Measurements from ENCODE around the gene DLG5.

The DLG5 gene

DNA sequence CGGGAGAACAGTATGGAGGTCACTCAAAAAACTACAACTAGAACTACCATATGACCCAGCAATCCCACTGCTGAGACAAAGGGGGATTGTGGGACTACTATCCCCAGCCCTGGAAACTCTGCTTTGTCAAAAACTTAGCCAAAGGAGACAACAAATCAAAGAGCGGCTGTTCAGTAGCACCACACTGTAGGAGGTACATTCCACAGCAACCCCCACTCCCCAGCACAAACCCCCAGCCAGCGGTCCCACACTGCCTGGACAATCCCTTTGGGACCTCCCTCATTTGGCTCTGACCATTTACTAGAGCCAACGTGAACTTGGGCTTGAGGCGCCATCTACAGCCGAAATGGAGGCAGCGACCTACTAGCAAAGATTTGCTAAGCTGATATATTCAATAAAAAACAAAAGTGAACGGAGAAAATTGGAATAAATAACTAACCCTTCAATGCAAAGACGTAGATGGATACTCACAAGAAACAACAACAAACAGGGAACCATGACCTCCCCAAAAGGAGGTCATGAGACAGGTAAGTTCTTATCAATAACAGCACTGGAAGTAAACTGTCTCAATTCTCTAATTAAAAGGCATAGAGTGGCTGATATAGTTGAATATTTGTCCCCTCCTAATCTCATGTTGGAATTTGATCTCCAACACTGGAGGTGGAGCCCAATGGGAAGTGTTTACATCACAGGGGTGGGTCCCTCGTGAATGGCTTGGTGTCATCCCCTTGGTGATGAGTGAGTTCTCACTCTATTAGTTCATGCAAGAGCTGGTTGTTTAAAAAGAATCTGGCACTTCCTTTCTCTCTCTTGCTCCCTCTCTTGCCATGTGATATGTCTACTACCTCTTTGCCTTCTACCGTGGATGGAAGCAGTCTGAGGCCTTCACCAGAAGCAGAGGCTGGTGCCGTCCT lies 170.0 kb downstream of the DLG5 start:
- H3K27ac ChIP-seq (ENCODE audit: low read depth, low read length), result no peak overlapping the region
- no peak overlapping the region for H3K9ac ChIP-seq (ENCODE audit: low read length)
- H3K27me3 ChIP-seq (ENCODE audit: control insufficient read depth, insufficient read depth, low read length), result no peaks in the 10 kb centered on the region
- H3K4me1 ChIP-seq (ENCODE audit: control insufficient read depth, insufficient read depth, low read length), result peaks cover 2% of the 10 kb centered on the region
- H3K36me3 ChIP-seq (ENCODE audit: control insufficient read depth, insufficient read depth, low read length), result no peaks in the 10 kb centered on the region
- peak overlapping the region; percentile 15 for H3K4me3 ChIP-seq (ENCODE audit: low read length)

DNA sequence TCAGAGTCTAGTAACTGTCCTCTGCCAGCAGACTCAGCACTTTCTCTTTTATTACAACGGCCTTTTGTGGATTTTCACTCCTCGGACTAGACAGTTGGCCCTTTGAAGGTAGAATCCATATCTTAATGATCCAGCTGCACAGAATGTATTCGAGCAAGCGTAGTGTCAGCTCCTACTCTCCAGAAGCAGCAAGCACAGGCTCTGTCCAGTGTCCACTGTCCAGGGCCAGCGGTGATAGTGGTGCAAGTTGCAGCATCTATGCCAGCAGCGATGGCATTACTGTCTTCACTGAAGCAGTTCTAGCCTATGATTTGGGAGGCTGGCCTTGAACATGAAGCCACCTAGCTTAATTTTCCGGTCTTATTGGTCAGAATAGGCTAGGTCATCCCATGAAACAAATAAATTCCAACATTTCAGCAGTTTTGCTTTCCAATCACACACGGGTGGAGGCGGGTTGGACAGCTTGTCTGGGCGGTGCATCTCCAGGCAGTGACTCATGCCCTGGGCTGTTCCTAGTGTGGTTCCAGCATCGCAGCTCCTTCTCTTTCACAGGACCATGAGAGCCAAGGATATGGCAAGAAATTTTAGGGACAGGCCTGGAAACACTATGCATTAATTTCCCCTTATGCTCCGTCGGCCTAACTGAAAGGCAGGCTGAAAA lies 180.4 kb downstream of the DLG5 start:
- Histone ChIP-seq H3K4me1 (ENCODE audit: control insufficient read depth, insufficient read depth, low read length) (no peaks in the 10 kb centered on the region), H3K27me3 (ENCODE audit: control insufficient read depth, insufficient read depth, low read length) (no peaks in the 10 kb centered on the region), H3K9ac (ENCODE audit: low read length) (no peak overlapping the region), H3K36me3 (ENCODE audit: control insufficient read depth, insufficient read depth, low read length) (no peaks in the 10 kb centered on the region), H3K4me3 (ENCODE audit: low read length) (no peak overlapping the region), H3K27ac (ENCODE audit: low read depth, low read length) (no peak overlapping the region)

DNA sequence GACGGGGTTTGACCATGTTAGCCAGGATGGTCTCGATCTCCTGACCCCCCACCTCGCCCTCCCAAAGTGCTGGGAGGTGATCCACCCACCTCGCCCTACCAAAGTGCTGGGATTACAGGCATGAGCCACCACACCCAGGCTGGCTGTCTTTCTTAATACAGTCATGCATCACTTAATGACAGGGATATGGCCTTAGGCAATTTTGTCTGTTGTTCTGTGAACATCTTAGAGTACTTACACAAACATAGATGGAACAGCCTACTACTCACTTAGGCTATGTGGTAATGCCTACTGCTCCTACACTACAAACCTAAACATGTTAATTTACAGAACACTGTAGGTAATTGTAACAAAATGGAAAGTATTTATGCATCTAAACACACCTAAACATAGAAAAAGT lies 182.3 kb downstream of the DLG5 start:
- H3K36me3 ChIP-seq (ENCODE audit: control insufficient read depth, insufficient read depth, low read length), result no peaks in the 10 kb centered on the region

DNA sequence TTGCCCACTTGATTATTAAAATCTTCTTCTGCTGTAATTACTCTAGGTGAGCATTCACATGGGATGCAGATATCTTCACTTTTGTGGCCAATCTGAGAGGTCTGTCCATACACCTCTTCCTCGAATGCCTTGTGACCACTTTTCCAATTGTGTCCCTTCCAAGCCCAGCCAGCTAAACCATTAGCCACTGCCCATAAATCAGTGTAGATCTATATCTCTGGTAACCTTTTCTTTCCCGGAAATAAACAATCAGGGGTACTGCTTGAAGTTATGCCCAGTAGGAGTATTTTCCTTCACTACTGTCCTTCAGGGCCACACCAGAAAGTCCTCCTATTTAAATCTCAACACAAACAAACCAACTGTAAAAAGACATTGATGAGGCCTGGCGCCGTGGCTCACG lies 184.4 kb downstream of the DLG5 start:
- Histone ChIP-seq H3K4me3 (ENCODE audit: low read length) (no peak overlapping the region), H3K36me3 (ENCODE audit: control insufficient read depth, insufficient read depth, low read length) (no peaks in the 10 kb centered on the region), H3K9ac (ENCODE audit: low read length) (no peak overlapping the region), H3K27ac (ENCODE audit: low read depth, low read length) (no peak overlapping the region), H3K4me1 (ENCODE audit: control insufficient read depth, insufficient read depth, low read length) (no peaks in the 10 kb centered on the region), H3K27me3 (ENCODE audit: control insufficient read depth, insufficient read depth, low read length) (no peaks in the 10 kb centered on the region)

More for the DNA sequence above, 182.3 kb downstream of the DLG5 start:
- Histone ChIP-seq H3K27ac (ENCODE audit: low read depth, low read length) (no peak overlapping the region), H3K4me3 (ENCODE audit: low read length) (no peak overlapping the region), H3K4me1 (ENCODE audit: control insufficient read depth, insufficient read depth, low read length) (no peaks in the 10 kb centered on the region), H3K27me3 (ENCODE audit: control insufficient read depth, insufficient read depth, low read length) (no peaks in the 10 kb centered on the region), H3K9ac (ENCODE audit: low read length) (no peak overlapping the region)

DNA sequence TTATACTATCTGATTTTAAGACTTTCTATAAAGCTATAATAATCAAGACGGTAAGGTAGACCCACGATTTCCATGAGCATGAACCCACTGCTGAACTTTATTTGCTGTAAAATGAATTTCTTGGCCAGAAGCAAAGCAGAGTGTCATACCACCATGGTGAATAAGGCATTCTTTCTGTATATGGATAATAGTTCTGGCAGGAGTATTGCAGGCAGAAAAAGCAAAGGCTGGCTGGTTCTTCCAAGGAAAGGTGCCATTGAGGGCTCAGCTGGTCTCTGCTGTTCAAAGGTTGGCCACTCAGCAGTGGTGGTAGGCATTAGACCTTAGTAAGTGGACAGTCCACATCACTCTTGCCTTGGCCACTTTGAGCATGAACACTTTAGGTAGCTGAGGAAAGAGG lies 184.8 kb downstream of the DLG5 start:
- no peaks in the 10 kb centered on the region for H3K4me1 ChIP-seq (ENCODE audit: control insufficient read depth, insufficient read depth, low read length)
- no peak overlapping the region for H3K9ac ChIP-seq (ENCODE audit: low read length)
- no peaks in the 10 kb centered on the region for H3K27me3 ChIP-seq (ENCODE audit: control insufficient read depth, insufficient read depth, low read length)
- no peak overlapping the region for H3K4me3 ChIP-seq (ENCODE audit: low read length)
- H3K36me3 ChIP-seq (ENCODE audit: control insufficient read depth, insufficient read depth, low read length), result no peaks in the 10 kb centered on the region
- H3K27ac ChIP-seq (ENCODE audit: low read depth, low read length), result no peak overlapping the region

All from rectal smooth muscle tissue (tissue), 1 donor.